Measurements from ENCODE around the gene KRTAP21-2. TPM values are rescaled to one million over a fixed set of nuclear protein-coding genes. Genes with fewer than 3 reads are reported as not detected.

Gene KRTAP21-2
- total and polyA plus RNA-seq, 2 experiments from 2014 or later = not detected

- H3K27me3 ChIP-seq (ENCODE audit: insufficient read depth) = no peaks in the 10 kb centered on the region
- H3K4me3 Mint-ChIP-seq = no peak overlapping the region
- no peaks in the 10 kb centered on the region for H3K36me3 ChIP-seq (ENCODE audit: insufficient read depth)
- TF ChIP-seq ZNF462 (CRISPR knock-in tag; IDR thresholded peaks at IDR 0.05) (no peak), NANOG (IDR thresholded peaks at IDR 0.05; ENCODE audit: borderline replicate concordance) (no peak), POLR2AphosphoS5 (IDR thresholded peaks at IDR 0.05; ENCODE audit: low read depth) (no peak), REST (IDR thresholded peaks at IDR 0.05; ENCODE audit: unreplicated experiment) (no peak), ZNF331 (CRISPR knock-in tag; IDR thresholded peaks at IDR 0.05; ENCODE audit: low read depth) (no peak), ZNF114 (CRISPR knock-in tag; IDR thresholded peaks at IDR 0.05) (no peak), STAT1 (IDR thresholded peaks at IDR 0.05; ENCODE audit: unreplicated experiment) (no peak), CTCF (conservative IDR thresholded peaks at IDR 0.05; ENCODE audit: low read depth in 2 of 2) (no peak), CREB1 (CRISPR knock-in tag; IDR thresholded peaks at IDR 0.05; ENCODE audit: low read depth) (no peak), JUNB (IDR thresholded peaks at IDR 0.05; ENCODE audit: unreplicated experiment) (no peak), EZH2phosphoT487 (IDR thresholded peaks at IDR 0.05; ENCODE audit: unreplicated experiment) (no peak), ETS1 (IDR thresholded peaks at IDR 0.05) (no peak), EZH2 (IDR thresholded peaks at IDR 0.05; ENCODE audit: low read depth, unreplicated experiment) (no peak)
- DNase-seq (ENCODE audit: low spot score) (no peak), ATAC-seq (no peak)
- no peaks in the 10 kb centered on the region for H4K20me1 ChIP-seq (replicated peaks; ENCODE audit: insufficient read depth)
- no peak overlapping the region for H3K27ac ChIP-seq (ENCODE audit: low read depth)
- H3K79me2 ChIP-seq (replicated peaks; ENCODE audit: insufficient read depth) = no peaks in the 10 kb centered on the region
- H3K4me2 ChIP-seq = no peak overlapping the region
- peaks cover 2% of the 10 kb centered on the region for H3K27me3 Mint-ChIP-seq (ENCODE audit: insufficient read depth, low read depth, poor library complexity)
- no peaks in the 10 kb centered on the region for H3K9me2 ChIP-seq (ENCODE audit: insufficient read depth)
- peaks cover 3% of the 10 kb centered on the region for H3K4me1 ChIP-seq (ENCODE audit: insufficient read depth)
- H3K9me3 Mint-ChIP-seq = no peaks in the 10 kb centered on the region
- H3K4me3 ChIP-seq = no peak overlapping the region
- H3F3A ChIP-seq (replicated peaks; ENCODE audit: low read depth) = no peaks in the 10 kb centered on the region
- no peaks in the 10 kb centered on the region for H3K36me3 Mint-ChIP-seq (ENCODE audit: low read depth)
- no peak overlapping the region for H3K27ac Mint-ChIP-seq
- no peak overlapping the region for H2AFZ ChIP-seq
- H3K4me1 Mint-ChIP-seq = no peaks in the 10 kb centered on the region
Measured at GRCh38 chr21:30717105-30717504, 30.0 kb downstream of the KRTAP21-2 start.

All from GM23338 (cell line).